Psoas muscle (tissue), 8 donors: Measurements from ENCODE around the gene EIF3L. TPM values are rescaled to one million over a fixed set of nuclear protein-coding genes. Genes with fewer than 3 reads are reported as not detected.

Experiments
- ATAC-seq, 4 donors: fragments of 200-7000 bp; cut with Tn5 transposase; one replicate each; pipeline ENCODE4 v1.9.1; 2020; ENCODE audit warnings: moderate library complexity in 3 of 4, mild to moderate bottlenecking in 2 of 4
- DNase-seq, 2 donors: peaks; one replicate each; pipeline ENCODE4 v3.0.0-alpha.2; 2020
- H3K27ac ChIP-seq: fragments of 200-600 bp; one replicate; pipeline ENCODE4 v1.8.0; 2022
- H3K27me3 ChIP-seq, 3 donors: fragments of 200-600 bp in 1 of 3; one replicate each; pipeline versions ENCODE4 v1.6.1 to v1.8.0; 2013 to 2022; ENCODE audit warnings: low read length in 2 of 3, mild to moderate bottlenecking in 2 of 3, moderate library complexity in 1 of 3; ENCODE audit not compliant: insufficient read depth in 3 of 3
- H3K36me3 ChIP-seq, 2 donors: fragments of 200-600 bp in 1 of 2; one replicate each; pipeline versions ENCODE4 v1.6.1 to v1.8.0; 2013 to 2022; ENCODE audit warnings: low read depth in 1 of 2, mild to moderate bottlenecking in 1 of 2, moderate library complexity in 1 of 2; ENCODE audit not compliant: insufficient read depth in 1 of 2
- H3K4me1 ChIP-seq: fragments of 200-600 bp; one replicate; pipeline ENCODE4 v1.8.0; 2022
- H3K4me3 ChIP-seq: fragments of 200-600 bp; one replicate; pipeline ENCODE4 v1.8.0; 2022; ENCODE audit warnings: mild to moderate bottlenecking
- H3K9me3 ChIP-seq: fragments of 200-600 bp; one replicate; pipeline ENCODE4 v1.8.0; 2022
- CTCF ChIP-seq: fragments of 200-600 bp; IDR thresholded peaks from one replicate; pipeline ENCODE4 v1.8.0; 2022; ENCODE audit warnings: antibody characterized with exemption
- WGBS, 3 donors: extraction: QIAGEN DNeasy Blood & Tissue Kit; methylation state at CpG; one replicate each; pipeline versions ENCODE4 v1.1.6 to v1.1.7; 2013; 5-methylcytosine and 5-hydroxymethylcytosine counted together
- intact Hi-C, 2 donors: fragments of 100-400 bp; cut with DNase I; formaldehyde crosslinking; loops; one replicate each; pipeline versions ENCODE4 v1.11.0 to v1.14.2; 2022
- polyA plus RNA-seq, 3 donors: library from polyadenylated mRNA; stranded (reverse); fragments of 200-250 nt; gene quantifications; one replicate each; pipeline ENCODE4 v1.2.3, GENCODE V29; 2013
- total RNA-seq, 4 donors: library from RNA; stranded (reverse); fragmentation: NEBNext Ultra II Directional in 2 of 4; extraction: Animal tissue kit (Norgen Biotek cat#: 25700) in 2 of 4; gene quantifications; one replicate each; pipeline versions ENCODE4 v1.2.1 to v1.2.4, GENCODE V29; 2021 to 2023
- donor health status: healthy with polysubstance abuse.
- donor health status: DM: no; HTN: no; CAD: no; lungs with moderate emphysema.
- donor health status: Bipolar disorder and iron deficiency.
- donor health status: healthy.
- donor health status: DM: yes; HTN: yes; CAD: no.
- donor health status: DM: no; HTN: no; CAD: no.
- donor health status: DM: no; HTN: no; CAD: no.
- donor health status: DM: yes; HTN: yes; CAD: no.

EIF3L gene
- total and polyA plus RNA-seq, 7 donors: 265 to 483 (median 369) TPM

GRCh38 chr22:37932821-37933578 lies 83.8 kb downstream of the EIF3L start:
- TF ChIP-seq CTCF: no peak
- peaks cover 4 to 45% of the 10 kb centered on the region in 2 donors for H3K36me3 ChIP-seq
- H3K27ac ChIP-seq: peak overlapping the region; percentile 54
- H3K27me3 ChIP-seq: no peaks in the 10 kb centered on the region
- 77 to 82% (median 82%) methylated on average over 20 to 21 of the region's 21 CpGs for WGBS, 3 donors
- intact Hi-C loops: loop anchor here in 1 of 2 donors (2.0 to 10.0 kb wide), 3 partner anchors 26 to 118 kb away; partner anchors contain the start of gene MICALL1
- DNase-seq (no peak), ATAC-seq (no peak)
- no peak overlapping the region for H3K4me3 ChIP-seq
- H3K4me1 ChIP-seq: peaks cover 11% of the 10 kb centered on the region
- no peaks in the 10 kb centered on the region for H3K9me3 ChIP-seq

GRCh38 chr22:37933711-37934376 lies 84.6 kb downstream of the EIF3L start:
- Histone ChIP-seq H3K9me3 (no peaks in the 10 kb centered on the region), H3K27me3 (no peaks in the 10 kb centered on the region), H3K4me3 (no peak overlapping the region), H3K4me1 (peaks cover 11% of the 10 kb centered on the region), H3K36me3 (peaks cover 4 to 42% of the 10 kb centered on the region in 2 donors), H3K27ac (peak overlapping the region; percentile 54)
- 4 to 14% (median 5%) methylated on average over 13 of the region's 13 CpGs for WGBS, 3 donors
- peak; percentile 98 to 99 (median 98) for ATAC-seq
- peak; percentile 92 for TF ChIP-seq CTCF
- peak; percentile 91 to 96 for DNase-seq
- intact Hi-C loops: loop anchor here in 1 of 2 donors (2.0 to 10.0 kb wide), 3 partner anchors 27 to 119 kb away; partner anchors contain the start of gene MICALL1

Other genes starting within 250 kb of the EIF3L start
- gene GGA1, start 240.6 kb upstream of the EIF3L start, total RNA-seq: 10 to 100 TPM; 31.9 to 37.2 (median 33.1) TPM
- 10 to 100 TPM; 30.2 to 39.4 (median 39.4) TPM for gene GGA1, start 240.6 kb upstream of the EIF3L start, polyA plus RNA-seq
- 1 to 10 TPM; 1.4 to 2.4 (median 1.9) TPM for gene SH3BP1, start 209.8 kb upstream of the EIF3L start, total RNA-seq
- under 1 TPM; 0.20 to 0.64 (median 0.34) TPM for gene SH3BP1, start 209.8 kb upstream of the EIF3L start, polyA plus RNA-seq
- 10 to 100 TPM in 3 of 4 donors, 1 to 10 TPM in 1; 9.0 to 13.0 (median 12.3) TPM for gene PDXP, start 190.7 kb upstream of the EIF3L start, total RNA-seq
- 10 to 100 TPM in 2 of 3 donors, 1 to 10 TPM in 1; 9.8 to 37.9 (median 24.4) TPM for gene PDXP, start 190.7 kb upstream of the EIF3L start, polyA plus RNA-seq
- 1,000 to 10,000 TPM in 1 of 4 donors, 100 to 1,000 TPM in 3; 434 to 1,013 (median 908) TPM for gene LGALS1, start 173.8 kb upstream of the EIF3L start, total RNA-seq
- gene LGALS1, start 173.8 kb upstream of the EIF3L start, polyA plus RNA-seq: 1,000 to 10,000 TPM in 2 of 3 donors, 100 to 1,000 TPM in 1; 717 to 1,817 (median 1,077) TPM
- 10 to 100 TPM; 11.9 to 15.4 (median 12.3) TPM for gene NOL12, start 163.1 kb upstream of the EIF3L start, total RNA-seq
- gene NOL12, start 163.1 kb upstream of the EIF3L start, polyA plus RNA-seq: 10 to 100 TPM; 21.0 to 43.4 (median 22.0) TPM
- gene TRIOBP, start 152.4 kb upstream of the EIF3L start, total RNA-seq: 10 to 100 TPM; 22.1 to 34.6 (median 24.5) TPM
- gene TRIOBP, start 152.4 kb upstream of the EIF3L start, polyA plus RNA-seq: 10 to 100 TPM; 19.1 to 42.7 (median 24.7) TPM
- gene GCAT, start 41.5 kb upstream of the EIF3L start, total RNA-seq: 10 to 100 TPM in 1 of 4 donors, 1 to 10 TPM in 3; 7.7 to 19.2 (median 9.3) TPM
- 1 to 10 TPM; 5.4 to 8.3 (median 7.8) TPM for gene GCAT, start 41.5 kb upstream of the EIF3L start, polyA plus RNA-seq
- gene GALR3, start 26.0 kb upstream of the EIF3L start, total RNA-seq: under 1 TPM in 1 of 4 donors, not detected in 3; 0.32 TPM
- gene GALR3, start 26.0 kb upstream of the EIF3L start, polyA plus RNA-seq: under 1 TPM in 1 of 3 donors, not detected in 2; 0.04 TPM
- gene ANKRD54, start 5.1 kb upstream of the EIF3L start, total RNA-seq: 10 to 100 TPM; 11.3 to 18.0 (median 12.5) TPM
- gene ANKRD54, start 5.1 kb upstream of the EIF3L start, polyA plus RNA-seq: 10 to 100 TPM; 12.0 to 37.2 (median 13.9) TPM
- gene MICALL1, start 56.9 kb downstream of the EIF3L start, total RNA-seq: 10 to 100 TPM; 16.4 to 24.7 (median 18.9) TPM
- gene MICALL1, start 56.9 kb downstream of the EIF3L start, polyA plus RNA-seq: 10 to 100 TPM; 10.3 to 16.9 (median 12.1) TPM
- gene C22orf23, start 104.2 kb downstream of the EIF3L start, total RNA-seq: under 1 TPM; 0.17 to 0.43 (median 0.20) TPM
- 1 to 10 TPM in 1 of 3 donors, under 1 TPM in 2; 0.36 to 1.2 (median 0.72) TPM for gene C22orf23, start 104.2 kb downstream of the EIF3L start, polyA plus RNA-seq
- 10 to 100 TPM; 69.2 to 95.9 (median 88.4) TPM for gene POLR2F, start 104.3 kb downstream of the EIF3L start, total RNA-seq
- 100 to 1,000 TPM; 215 to 280 (median 238) TPM for gene POLR2F, start 104.3 kb downstream of the EIF3L start, polyA plus RNA-seq
- under 1 TPM in 2 of 4 donors, not detected in 2; 0.25 to 0.36 TPM for gene SOX10, start 135.1 kb downstream of the EIF3L start, total RNA-seq
- gene SOX10, start 135.1 kb downstream of the EIF3L start, polyA plus RNA-seq: under 1 TPM; 0.10 to 0.18 (median 0.18) TPM
- gene PICK1, start 208.0 kb downstream of the EIF3L start, total RNA-seq: 10 to 100 TPM; 11.9 to 31.5 (median 17.8) TPM
- gene PICK1, start 208.0 kb downstream of the EIF3L start, polyA plus RNA-seq: 10 to 100 TPM; 15.2 to 19.6 (median 18.9) TPM
- under 1 TPM in 1 of 4 donors, not detected in 3; 0.23 TPM for gene SLC16A8, start 234.8 kb downstream of the EIF3L start, total RNA-seq
- gene SLC16A8, start 234.8 kb downstream of the EIF3L start, polyA plus RNA-seq: 1 to 10 TPM in 1 of 3 donors, under 1 TPM in 2; 0.25 to 1.0 (median 0.33) TPM